OCI-LY1 (cell line): ENCODE data around the gene RAMP3.
"Not testable (repeated sequence)": the region's sequence is repeated elsewhere in the genome, so short reads cannot be mapped to it uniquely, and the experiment has no call there.

Source experiments
- EZH2 ChIP-seq: fragments of 200-600 bp; sonication (generic), shearing (Covaris generic); IDR thresholded peaks from 2 replicates; pipeline ENCODE4 v1.8.0; 2017; ENCODE audit warnings: borderline replicate concordance, mixed run types, mild to moderate bottlenecking, antibody characterized with exemption, low read length, moderate library complexity, mixed read lengths
- TF ChIP-seq, protein P1 (sequence below): fragments of 200-600 bp; sonication (generic), shearing (Covaris generic); IDR thresholded peaks from 2 replicates; pipeline ENCODE4 v1.5.1; 2017; ENCODE audit warnings: mild to moderate bottlenecking, antibody characterized with exemption, low read length, moderate library complexity, mixed read lengths

GRCh38 chr7:45153861-45154260, 3.7 kb upstream of the RAMP3 start:
- TF ChIP-seq, protein P1, sequence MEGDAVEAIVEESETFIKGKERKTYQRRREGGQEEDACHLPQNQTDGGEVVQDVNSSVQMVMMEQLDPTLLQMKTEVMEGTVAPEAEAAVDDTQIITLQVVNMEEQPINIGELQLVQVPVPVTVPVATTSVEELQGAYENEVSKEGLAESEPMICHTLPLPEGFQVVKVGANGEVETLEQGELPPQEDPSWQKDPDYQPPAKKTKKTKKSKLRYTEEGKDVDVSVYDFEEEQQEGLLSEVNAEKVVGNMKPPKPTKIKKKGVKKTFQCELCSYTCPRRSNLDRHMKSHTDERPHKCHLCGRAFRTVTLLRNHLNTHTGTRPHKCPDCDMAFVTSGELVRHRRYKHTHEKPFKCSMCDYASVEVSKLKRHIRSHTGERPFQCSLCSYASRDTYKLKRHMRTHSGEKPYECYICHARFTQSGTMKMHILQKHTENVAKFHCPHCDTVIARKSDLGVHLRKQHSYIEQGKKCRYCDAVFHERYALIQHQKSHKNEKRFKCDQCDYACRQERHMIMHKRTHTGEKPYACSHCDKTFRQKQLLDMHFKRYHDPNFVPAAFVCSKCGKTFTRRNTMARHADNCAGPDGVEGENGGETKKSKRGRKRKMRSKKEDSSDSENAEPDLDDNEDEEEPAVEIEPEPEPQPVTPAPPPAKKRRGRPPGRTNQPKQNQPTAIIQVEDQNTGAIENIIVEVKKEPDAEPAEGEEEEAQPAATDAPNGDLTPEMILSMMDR: not testable (repeated sequence)
- not testable (repeated sequence) for TF ChIP-seq EZH2
